OCI-LY3 (cell line): ENCODE data around the gene SSC5D.

Experiments used
- H2AFZ ChIP-seq: fragments of 200-600, 300-600 bp; shearing (Covaris generic); 2 replicates; pipeline ENCODE4 v1.6.0; 2014; ENCODE audit warnings: antibody characterized with exemption, low read depth, low read length
- H3K27ac ChIP-seq: fragments of 200-600, 300-600 bp; sonication (generic); 2 replicates; pipeline ENCODE4 v1.5.1; 2014; ENCODE audit warnings: mild to moderate bottlenecking, low read length, moderate library complexity, mixed read lengths
- H3K27me3 ChIP-seq: fragments of 200-600, 300-600 bp; sonication (generic); 2 replicates; pipeline ENCODE4 v1.6.1; 2014; ENCODE audit warnings: low read depth, low read length, mixed read lengths
- H3K36me3 ChIP-seq: fragments of 200-600, 300-600 bp; sonication (generic); replicated peaks from 2 replicates; pipeline ENCODE3; 2014; ENCODE audit warnings: low read depth, low read length, mixed read lengths
- H3K4me1 ChIP-seq: fragments of 300-600, 200-600 bp; sonication (generic); 2 replicates; pipeline ENCODE4 v1.6.1; 2014; ENCODE audit warnings: low read length, mixed read lengths
- H3K4me2 ChIP-seq: fragments of 200-600, 300-600 bp; sonication (generic); 2 replicates; pipeline ENCODE4 v1.6.1; 2014; ENCODE audit warnings: low read length, mixed read lengths
- H3K4me3 ChIP-seq: fragments of 300-600, 200-600 bp; sonication (generic); 2 replicates; pipeline ENCODE4 v1.5.1; 2014; ENCODE audit warnings: antibody characterized with exemption, mild to moderate bottlenecking, low read length, moderate library complexity
- H3K79me2 ChIP-seq: fragments of 300-600, 200-600 bp; shearing (Covaris generic); 2 replicates; pipeline ENCODE4 v1.6.1; 2014; ENCODE audit warnings: mild to moderate bottlenecking, low read length, mixed read lengths
- H3K9ac ChIP-seq: fragments of 300-600, 200-600 bp; shearing (Covaris generic); 2 replicates; pipeline ENCODE4 v1.6.0; 2014; ENCODE audit warnings: mild to moderate bottlenecking, low read length, moderate library complexity
- H3K9me3 ChIP-seq: fragments of 200-600, 300-600 bp; shearing (Covaris generic); 2 replicates; pipeline ENCODE4 v1.6.1; 2014; ENCODE audit warnings: low read length, mixed read lengths; ENCODE audit not compliant: insufficient read depth
- H4K20me1 ChIP-seq: fragments of 200-600, 300-600 bp; sonication (generic); 2 replicates; pipeline ENCODE4 v1.6.1; 2016; ENCODE audit warnings: low read length, mixed read lengths; ENCODE audit not compliant: insufficient read depth
- CTCF ChIP-seq: fragments of 200-600, 300-600 bp; sonication (generic); IDR thresholded peaks from 2 replicates; pipeline ENCODE4 v1.5.1; 2014; ENCODE audit warnings: antibody characterized with exemption, low read length, low read depth
- EZH2phosphoT487 ChIP-seq: fragments of 200-600 bp; shearing (Covaris generic); IDR thresholded peaks from 2 replicates; pipeline ENCODE4 v1.6.1; 2018; ENCODE audit warnings: antibody characterized with exemption, mixed run types, low read depth

SSC5D gene

GRCh38 chr19:55486043-55486970 is 1.9 kb upstream of the SSC5D start:
- TF ChIP-seq CTCF (no peak), EZH2phosphoT487 (no peak)
- Histone ChIP-seq H3K4me1 (peaks cover 14% of the 10 kb centered on the region), H2AFZ (no peak overlapping the region), H3K4me3 (peak overlapping the region; percentile 86), H3K27ac (no peak overlapping the region), H3K36me3 (peaks cover 5% of the 10 kb centered on the region), H3K79me2 (peaks cover 10% of the 10 kb centered on the region; the same call in 1 of the 2 replicates), H4K20me1 (no peaks in the 10 kb centered on the region), H3K9ac (peak overlapping the region; percentile 91; the same call in 1 of the 2 replicates), H3K27me3 (no peaks in the 10 kb centered on the region), H3K9me3 (no peaks in the 10 kb centered on the region), H3K4me2 (peak overlapping the region; percentile 62)

- Histone ChIP-seq H3K27ac (no peak overlapping the region), H3K4me2 (no peak overlapping the region), H4K20me1 (no peaks in the 10 kb centered on the region), H3K36me3 (peaks cover 5% of the 10 kb centered on the region), H3K27me3 (no peaks in the 10 kb centered on the region), H3K4me3 (no peak overlapping the region), H3K4me1 (peaks cover 14% of the 10 kb centered on the region), H3K9me3 (no peaks in the 10 kb centered on the region), H3K79me2 (peaks cover 10% of the 10 kb centered on the region; the same call in 1 of the 2 replicates), H3K9ac (no peak overlapping the region), H2AFZ (no peak overlapping the region)
- TF ChIP-seq EZH2phosphoT487 (no peak), CTCF (no peak)
Measured at GRCh38 chr19:55486971-55487923, 989 bp upstream of the SSC5D start.

GRCh38 chr19:55488986-55489710 is 912 bp downstream of the SSC5D start:
- H2AFZ ChIP-seq = no peak overlapping the region
- peaks cover 13% of the 10 kb centered on the region for H3K4me1 ChIP-seq

More at GRCh38 chr19:55488986-55489710, 912 bp downstream of the SSC5D start:
- H3K9ac ChIP-seq = no peak overlapping the region
- H3K27me3 ChIP-seq = no peaks in the 10 kb centered on the region
- H3K9me3 ChIP-seq = no peaks in the 10 kb centered on the region
- H3K27ac ChIP-seq = no peak overlapping the region
- no peaks in the 10 kb centered on the region for H4K20me1 ChIP-seq
- no peaks in the 10 kb centered on the region for H3K36me3 ChIP-seq
- H3K4me2 ChIP-seq = no peak overlapping the region
- peaks cover 10% of the 10 kb centered on the region; the same call in 1 of the 2 replicates for H3K79me2 ChIP-seq
- TF ChIP-seq EZH2phosphoT487 = no peak
- TF ChIP-seq CTCF = no peak
- H3K4me3 ChIP-seq = no peak overlapping the region
